GM23338 (cell line): ENCODE measurements around the gene TRAF2. TPM values are rescaled to one million over a fixed set of nuclear protein-coding genes. Genes with fewer than 3 reads are reported as not detected.

Experiments used
- ATAC-seq: fragments of 200-7000 bp; cut with Tn5 transposase; 3 replicates; pipeline ENCODE4 v1.9.1; 2020
- DNase-seq: peaks from one replicate; pipeline ENCODE4 v3.0.0-alpha.2; 2015; ENCODE audit warnings: low spot score
- H2AFZ ChIP-seq: fragments of 200-600 bp; sonication (generic); 2 replicates; pipeline ENCODE4 v1.8.0; 2016; ENCODE audit warnings: antibody characterized with exemption, mild to moderate bottlenecking, moderate library complexity
- H3F3A ChIP-seq: fragments of 200-600 bp; sonication (generic); replicated peaks from 2 replicates; pipeline ENCODE4 v1.8.0; 2017; ENCODE audit warnings: antibody characterized with exemption, mixed run types, low read depth
- H3K27ac ChIP-seq: fragments of 200-600 bp; sonication (generic); 2 replicates; pipeline ENCODE4 v1.6.1; 2016; ENCODE audit warnings: low read depth
- H3K27me3 ChIP-seq: fragments of 200-600 bp; sonication (generic); 2 replicates; pipeline ENCODE4 v1.8.0; 2016; ENCODE audit warnings: mild to moderate bottlenecking, mixed run types, moderate library complexity; ENCODE audit not compliant: insufficient read depth
- H3K36me3 ChIP-seq: fragments of 200-600 bp; sonication (generic); 2 replicates; pipeline ENCODE4 v1.8.0; 2016; ENCODE audit warnings: mild to moderate bottlenecking; ENCODE audit not compliant: insufficient read depth
- H3K4me1 ChIP-seq: fragments of 200-600 bp; sonication (generic); 2 replicates; pipeline ENCODE4 v1.8.0; 2016; ENCODE audit warnings: mild to moderate bottlenecking, moderate library complexity; ENCODE audit not compliant: insufficient read depth
- H3K4me2 ChIP-seq: fragments of 200-600 bp; sonication (generic); 2 replicates; pipeline ENCODE4 v1.7.1; 2017; ENCODE audit warnings: mixed run types
- H3K4me3 ChIP-seq: fragments of 200-600 bp; sonication (generic); 2 replicates; pipeline ENCODE4 v1.6.1; 2016; ENCODE audit warnings: mixed run types
- H3K79me2 ChIP-seq: fragments of 200-600 bp; sonication (generic); replicated peaks from 2 replicates; pipeline ENCODE4 v1.8.0; 2017; ENCODE audit warnings: mild to moderate bottlenecking; ENCODE audit not compliant: insufficient read depth
- H3K9me2 ChIP-seq: fragments of 200-600 bp; sonication (generic); 2 replicates; pipeline ENCODE4 v1.8.0; 2017; ENCODE audit not compliant: insufficient read depth
- H4K20me1 ChIP-seq: fragments of 200-600 bp; sonication (generic); replicated peaks from 2 replicates; pipeline ENCODE4 v1.8.0; 2017; ENCODE audit warnings: mild to moderate bottlenecking; ENCODE audit not compliant: insufficient read depth
- H3K27ac Mint-ChIP-seq: 2 replicates; pipeline ENCODE4 v1.8.0; 2020; ENCODE audit warnings: inconsistent platforms, mild to moderate bottlenecking, moderate library complexity, mixed read lengths
- H3K27me3 Mint-ChIP-seq: 3 replicates; pipeline ENCODE4 v1.8.0; 2022; ENCODE audit warnings: low read depth, mild to moderate bottlenecking, moderate library complexity, mixed read lengths, inconsistent platforms; ENCODE audit not compliant: insufficient read depth, poor library complexity
- H3K36me3 Mint-ChIP-seq: 3 replicates; pipeline ENCODE4 v1.8.0; 2021; ENCODE audit warnings: low read depth, mild to moderate bottlenecking, inconsistent platforms, moderate library complexity, mixed read lengths
- H3K4me1 Mint-ChIP-seq: 3 replicates; pipeline ENCODE4 v1.8.0; 2020; ENCODE audit warnings: mild to moderate bottlenecking, inconsistent platforms, mixed read lengths
- H3K4me3 Mint-ChIP-seq: 3 replicates; pipeline ENCODE4 v1.8.0; 2021; ENCODE audit warnings: moderate library complexity, mild to moderate bottlenecking, inconsistent platforms, mixed read lengths
- H3K9me3 Mint-ChIP-seq: 3 replicates; pipeline ENCODE4 v1.8.0; 2020; ENCODE audit warnings: moderate library complexity, mild to moderate bottlenecking, inconsistent platforms, mixed read lengths
- CREB1 ChIP-seq: fragments of 250-450 bp; sonication (Bioruptor Pico); IDR thresholded peaks from 2 replicates; pipeline ENCODE4 v1.5.0; 2020; ENCODE audit warnings: low read depth, mild to moderate bottlenecking, moderate library complexity
- CTCF ChIP-seq, 2 experiments: fragments of 200-600 bp in 1 of 2; sonication (generic) in 1 of 2; conservative IDR thresholded peaks; 2 replicates each; pipeline versions ENCODE4 v1.5.1 to v1.6.1; 2016 to 2017; ENCODE audit warnings: antibody characterized with exemption in 2 of 2, low read depth in 2 of 2, mild to moderate bottlenecking in 2 of 2, moderate library complexity in 1 of 2
- ETS1 ChIP-seq: IDR thresholded peaks from 2 replicates; pipeline ENCODE4 v1.6.1; 2016; ENCODE audit warnings: antibody characterized with exemption
- EZH2 ChIP-seq: fragments of 200-600 bp; sonication (generic); IDR thresholded peaks from one replicate; pipeline ENCODE4 v1.8.0; 2017; ENCODE audit warnings: antibody characterized with exemption, mild to moderate bottlenecking, low read depth; ENCODE audit not compliant: unreplicated experiment
- EZH2phosphoT487 ChIP-seq: fragments of 200-600 bp; sonication (generic); IDR thresholded peaks from one replicate; pipeline ENCODE4 v1.8.1; 2018; ENCODE audit warnings: antibody characterized with exemption; ENCODE audit not compliant: unreplicated experiment
- JUNB ChIP-seq: IDR thresholded peaks from one replicate; pipeline ENCODE4 v1.6.1; 2016; ENCODE audit warnings: antibody characterized with exemption; ENCODE audit not compliant: unreplicated experiment
- POLR2AphosphoS5 ChIP-seq: IDR thresholded peaks from 2 replicates; pipeline ENCODE4 v1.6.1; 2016; ENCODE audit warnings: antibody characterized with exemption, low read depth
- STAT1 ChIP-seq: IDR thresholded peaks from one replicate; pipeline ENCODE4 v1.6.1; 2016; ENCODE audit warnings: antibody characterized with exemption; ENCODE audit not compliant: unreplicated experiment
- ZNF331 ChIP-seq: fragments of 250-450 bp; sonication (Bioruptor Pico); IDR thresholded peaks from 2 replicates; pipeline ENCODE4 v1.5.0; 2020; ENCODE audit warnings: low read depth, mild to moderate bottlenecking, moderate library complexity
- polyA plus RNA-seq: library from polyadenylated mRNA; unstranded; fragments of >200 nt; fragmentation: Nextera tagmentation; extraction: Ambion mirVana; gene quantifications from 2 replicates; pipeline ENCODE4 v1.2.1, GENCODE V29; 2016
- total RNA-seq: library from RNA; depleted of rRNA; stranded (reverse); fragments of >200 nt; shearing (Covaris generic); gene quantifications from 2 replicates; pipeline ENCODE4 v1.2.3, GENCODE V29; 2014
- TF ChIP-seq, protein P1 (sequence below): fragments of 250-450 bp; sonication (Bioruptor Pico); IDR thresholded peaks from 2 replicates; pipeline ENCODE4 v1.5.0; 2020; ENCODE audit warnings: mild to moderate bottlenecking, moderate library complexity
- TF ChIP-seq, protein P2 (sequence below): IDR thresholded peaks from one replicate; pipeline ENCODE4 v1.6.1; 2018; ENCODE audit warnings: antibody characterized with exemption; ENCODE audit not compliant: unreplicated experiment

Gene TRAF2
- total and polyA plus RNA-seq, 2 experiments from 2014 or later, result 25.4 to 39.9 TPM

GRCh38 chr9:136972743-136973142 lies 86.4 kb downstream of the TRAF2 start (continued):
- TF ChIP-seq ZNF331 (no peak), EZH2phosphoT487 (no peak), POLR2AphosphoS5 (no peak)
- TF ChIP-seq, protein P1, sequence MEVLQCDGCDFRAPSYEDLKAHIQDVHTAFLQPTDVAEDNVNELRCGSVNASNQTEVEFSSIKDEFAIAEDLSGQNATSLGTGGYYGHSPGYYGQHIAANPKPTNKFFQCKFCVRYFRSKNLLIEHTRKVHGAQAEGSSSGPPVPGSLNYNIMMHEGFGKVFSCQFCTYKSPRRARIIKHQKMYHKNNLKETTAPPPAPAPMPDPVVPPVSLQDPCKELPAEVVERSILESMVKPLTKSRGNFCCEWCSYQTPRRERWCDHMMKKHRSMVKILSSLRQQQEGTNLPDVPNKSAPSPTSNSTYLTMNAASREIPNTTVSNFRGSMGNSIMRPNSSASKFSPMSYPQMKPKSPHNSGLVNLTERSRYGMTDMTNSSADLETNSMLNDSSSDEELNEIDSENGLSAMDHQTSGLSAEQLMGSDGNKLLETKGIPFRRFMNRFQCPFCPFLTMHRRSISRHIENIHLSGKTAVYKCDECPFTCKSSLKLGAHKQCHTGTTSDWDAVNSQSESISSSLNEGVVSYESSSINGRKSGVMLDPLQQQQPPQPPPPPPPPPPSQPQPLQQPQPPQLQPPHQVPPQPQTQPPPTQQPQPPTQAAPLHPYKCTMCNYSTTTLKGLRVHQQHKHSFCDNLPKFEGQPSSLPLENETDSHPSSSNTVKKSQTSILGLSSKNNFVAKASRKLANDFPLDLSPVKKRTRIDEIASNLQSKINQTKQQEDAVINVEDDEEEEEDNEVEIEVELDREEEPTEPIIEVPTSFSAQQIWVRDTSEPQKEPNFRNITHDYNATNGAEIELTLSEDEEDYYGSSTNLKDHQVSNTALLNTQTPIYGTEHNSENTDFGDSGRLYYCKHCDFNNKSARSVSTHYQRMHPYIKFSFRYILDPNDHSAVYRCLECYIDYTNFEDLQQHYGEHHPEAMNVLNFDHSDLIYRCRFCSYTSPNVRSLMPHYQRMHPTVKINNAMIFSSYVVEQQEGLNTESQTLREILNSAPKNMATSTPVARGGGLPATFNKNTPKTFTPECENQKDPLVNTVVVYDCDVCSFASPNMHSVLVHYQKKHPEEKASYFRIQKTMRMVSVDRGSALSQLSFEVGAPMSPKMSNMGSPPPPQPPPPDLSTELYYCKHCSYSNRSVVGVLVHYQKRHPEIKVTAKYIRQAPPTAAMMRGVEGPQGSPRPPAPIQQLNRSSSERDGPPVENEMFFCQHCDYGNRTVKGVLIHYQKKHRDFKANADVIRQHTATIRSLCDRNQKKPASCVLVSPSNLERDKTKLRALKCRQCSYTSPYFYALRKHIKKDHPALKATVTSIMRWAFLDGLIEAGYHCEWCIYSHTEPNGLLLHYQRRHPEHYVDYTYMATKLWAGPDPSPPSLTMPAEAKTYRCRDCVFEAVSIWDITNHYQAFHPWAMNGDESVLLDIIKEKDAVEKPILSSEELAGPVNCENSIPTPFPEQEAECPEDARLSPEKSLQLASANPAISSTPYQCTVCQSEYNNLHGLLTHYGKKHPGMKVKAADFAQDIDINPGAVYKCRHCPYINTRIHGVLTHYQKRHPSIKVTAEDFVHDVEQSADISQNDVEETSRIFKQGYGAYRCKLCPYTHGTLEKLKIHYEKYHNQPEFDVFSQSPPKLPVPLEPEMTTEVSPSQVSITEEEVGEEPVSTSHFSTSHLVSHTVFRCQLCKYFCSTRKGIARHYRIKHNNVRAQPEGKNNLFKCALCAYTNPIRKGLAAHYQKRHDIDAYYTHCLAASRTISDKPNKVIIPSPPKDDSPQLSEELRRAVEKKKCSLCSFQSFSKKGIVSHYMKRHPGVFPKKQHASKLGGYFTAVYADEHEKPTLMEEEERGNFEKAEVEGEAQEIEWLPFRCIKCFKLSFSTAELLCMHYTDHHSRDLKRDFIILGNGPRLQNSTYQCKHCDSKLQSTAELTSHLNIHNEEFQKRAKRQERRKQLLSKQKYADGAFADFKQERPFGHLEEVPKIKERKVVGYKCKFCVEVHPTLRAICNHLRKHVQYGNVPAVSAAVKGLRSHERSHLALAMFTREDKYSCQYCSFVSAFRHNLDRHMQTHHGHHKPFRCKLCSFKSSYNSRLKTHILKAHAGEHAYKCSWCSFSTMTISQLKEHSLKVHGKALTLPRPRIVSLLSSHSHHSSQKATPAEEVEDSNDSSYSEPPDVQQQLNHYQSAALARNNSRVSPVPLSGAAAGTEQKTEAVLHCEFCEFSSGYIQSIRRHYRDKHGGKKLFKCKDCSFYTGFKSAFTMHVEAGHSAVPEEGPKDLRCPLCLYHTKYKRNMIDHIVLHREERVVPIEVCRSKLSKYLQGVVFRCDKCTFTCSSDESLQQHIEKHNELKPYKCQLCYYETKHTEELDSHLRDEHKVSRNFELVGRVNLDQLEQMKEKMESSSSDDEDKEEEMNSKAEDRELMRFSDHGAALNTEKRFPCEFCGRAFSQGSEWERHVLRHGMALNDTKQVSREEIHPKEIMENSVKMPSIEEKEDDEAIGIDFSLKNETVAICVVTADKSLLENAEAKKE (CRISPR knock-in tag), result no peak

DNA sequence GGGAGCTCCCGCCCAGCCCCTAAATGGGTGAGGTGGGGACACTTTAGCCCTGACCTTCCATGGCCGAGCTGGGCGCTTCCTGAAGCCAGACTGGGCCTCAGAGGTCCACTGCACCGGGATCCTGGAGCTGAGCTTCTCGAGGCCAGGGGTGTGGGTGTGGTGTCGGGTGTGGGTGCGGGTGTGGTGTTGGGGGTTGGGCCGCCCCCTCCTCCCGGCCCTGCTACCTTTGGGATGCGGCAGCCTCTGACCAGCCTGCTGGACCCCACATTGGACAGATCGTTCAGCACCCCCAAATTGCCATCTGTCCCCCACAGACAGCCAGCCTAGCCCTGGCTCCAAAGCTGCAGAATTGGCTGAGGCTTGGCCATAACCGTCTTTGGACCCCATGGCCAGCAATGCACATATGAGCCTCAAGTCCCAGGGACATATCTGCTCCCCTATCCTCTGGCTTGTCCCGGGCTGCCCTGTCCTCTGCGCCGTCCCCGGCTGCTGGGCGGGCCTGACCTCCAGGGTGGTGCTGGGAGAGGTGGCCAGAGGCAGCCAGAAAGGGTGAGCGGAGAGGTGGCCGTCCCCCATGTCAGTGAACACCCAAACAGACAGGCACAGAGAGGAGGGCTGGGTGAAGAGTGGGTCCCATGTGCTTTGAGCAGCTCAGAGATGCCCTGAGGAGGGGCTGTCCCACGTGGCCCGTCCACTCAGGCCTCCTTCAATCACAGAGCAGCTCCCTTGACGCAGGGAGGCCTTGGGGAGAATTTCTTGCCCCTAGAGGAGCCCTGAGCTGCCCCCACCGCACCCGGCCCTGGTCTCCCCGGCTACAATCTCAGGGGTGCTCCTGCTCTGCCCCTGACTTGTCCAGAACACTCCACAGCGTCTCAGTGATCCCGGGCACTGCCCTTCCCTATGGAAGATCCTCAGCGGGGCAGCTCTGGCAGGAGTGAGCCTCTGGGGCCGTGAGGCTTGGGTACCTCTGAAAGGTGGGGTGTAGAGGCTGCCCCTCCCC lies 87.6 kb downstream of the TRAF2 start:
- DNase-seq (no peak), ATAC-seq (no peak)
- no peaks in the 10 kb centered on the region for H3K27me3 ChIP-seq
- H4K20me1 ChIP-seq, result no peaks in the 10 kb centered on the region
- no peaks in the 10 kb centered on the region for H3K4me1 ChIP-seq
- H2AFZ ChIP-seq, result no peak overlapping the region
- no peaks in the 10 kb centered on the region for H3K9me3 Mint-ChIP-seq
- H3K4me1 Mint-ChIP-seq, result peaks cover 2% of the 10 kb centered on the region; the same call in 1 of the 3 replicates
- H3K36me3 ChIP-seq, result no peaks in the 10 kb centered on the region
- peaks cover 7% of the 10 kb centered on the region for H3K27me3 Mint-ChIP-seq
- H3K79me2 ChIP-seq, result no peaks in the 10 kb centered on the region
- no peaks in the 10 kb centered on the region for H3K9me2 ChIP-seq
- H3K36me3 Mint-ChIP-seq, result no peaks in the 10 kb centered on the region
- no peak overlapping the region for H3K27ac Mint-ChIP-seq
- H3K27ac ChIP-seq, result no peak overlapping the region
- no peaks in the 10 kb centered on the region for H3F3A ChIP-seq
- no peak overlapping the region for H3K4me3 ChIP-seq
- H3K4me3 Mint-ChIP-seq, result no peak overlapping the region
- H3K4me2 ChIP-seq, result no peak overlapping the region
- TF ChIP-seq EZH2 (no peak), POLR2AphosphoS5 (no peak), CREB1 (CRISPR knock-in tag) (no peak), ZNF331 (no peak), CTCF (conservative IDR thresholded peaks at IDR 0.05; ENCODE audit: low read depth in 2 of 2) (no peak), JUNB (no peak), ETS1 (no peak), STAT1 (no peak)
- TF ChIP-seq, protein P2, sequence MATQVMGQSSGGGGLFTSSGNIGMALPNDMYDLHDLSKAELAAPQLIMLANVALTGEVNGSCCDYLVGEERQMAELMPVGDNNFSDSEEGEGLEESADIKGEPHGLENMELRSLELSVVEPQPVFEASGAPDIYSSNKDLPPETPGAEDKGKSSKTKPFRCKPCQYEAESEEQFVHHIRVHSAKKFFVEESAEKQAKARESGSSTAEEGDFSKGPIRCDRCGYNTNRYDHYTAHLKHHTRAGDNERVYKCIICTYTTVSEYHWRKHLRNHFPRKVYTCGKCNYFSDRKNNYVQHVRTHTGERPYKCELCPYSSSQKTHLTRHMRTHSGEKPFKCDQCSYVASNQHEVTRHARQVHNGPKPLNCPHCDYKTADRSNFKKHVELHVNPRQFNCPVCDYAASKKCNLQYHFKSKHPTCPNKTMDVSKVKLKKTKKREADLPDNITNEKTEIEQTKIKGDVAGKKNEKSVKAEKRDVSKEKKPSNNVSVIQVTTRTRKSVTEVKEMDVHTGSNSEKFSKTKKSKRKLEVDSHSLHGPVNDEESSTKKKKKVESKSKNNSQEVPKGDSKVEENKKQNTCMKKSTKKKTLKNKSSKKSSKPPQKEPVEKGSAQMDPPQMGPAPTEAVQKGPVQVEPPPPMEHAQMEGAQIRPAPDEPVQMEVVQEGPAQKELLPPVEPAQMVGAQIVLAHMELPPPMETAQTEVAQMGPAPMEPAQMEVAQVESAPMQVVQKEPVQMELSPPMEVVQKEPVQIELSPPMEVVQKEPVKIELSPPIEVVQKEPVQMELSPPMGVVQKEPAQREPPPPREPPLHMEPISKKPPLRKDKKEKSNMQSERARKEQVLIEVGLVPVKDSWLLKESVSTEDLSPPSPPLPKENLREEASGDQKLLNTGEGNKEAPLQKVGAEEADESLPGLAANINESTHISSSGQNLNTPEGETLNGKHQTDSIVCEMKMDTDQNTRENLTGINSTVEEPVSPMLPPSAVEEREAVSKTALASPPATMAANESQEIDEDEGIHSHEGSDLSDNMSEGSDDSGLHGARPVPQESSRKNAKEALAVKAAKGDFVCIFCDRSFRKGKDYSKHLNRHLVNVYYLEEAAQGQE, result no peak
